ENCODE measurements around the gene FBXO22. TPM values are rescaled to one million over a fixed set of nuclear protein-coding genes. Genes with fewer than 3 reads are reported as not detected.

FBXO22 gene
- total and polyA plus RNA-seq, 2 of the 8 experiments (the other 6 are each of a cell fraction or from before 2014, with no cell fraction given) = 33.2 to 67.3 TPM

DNA sequence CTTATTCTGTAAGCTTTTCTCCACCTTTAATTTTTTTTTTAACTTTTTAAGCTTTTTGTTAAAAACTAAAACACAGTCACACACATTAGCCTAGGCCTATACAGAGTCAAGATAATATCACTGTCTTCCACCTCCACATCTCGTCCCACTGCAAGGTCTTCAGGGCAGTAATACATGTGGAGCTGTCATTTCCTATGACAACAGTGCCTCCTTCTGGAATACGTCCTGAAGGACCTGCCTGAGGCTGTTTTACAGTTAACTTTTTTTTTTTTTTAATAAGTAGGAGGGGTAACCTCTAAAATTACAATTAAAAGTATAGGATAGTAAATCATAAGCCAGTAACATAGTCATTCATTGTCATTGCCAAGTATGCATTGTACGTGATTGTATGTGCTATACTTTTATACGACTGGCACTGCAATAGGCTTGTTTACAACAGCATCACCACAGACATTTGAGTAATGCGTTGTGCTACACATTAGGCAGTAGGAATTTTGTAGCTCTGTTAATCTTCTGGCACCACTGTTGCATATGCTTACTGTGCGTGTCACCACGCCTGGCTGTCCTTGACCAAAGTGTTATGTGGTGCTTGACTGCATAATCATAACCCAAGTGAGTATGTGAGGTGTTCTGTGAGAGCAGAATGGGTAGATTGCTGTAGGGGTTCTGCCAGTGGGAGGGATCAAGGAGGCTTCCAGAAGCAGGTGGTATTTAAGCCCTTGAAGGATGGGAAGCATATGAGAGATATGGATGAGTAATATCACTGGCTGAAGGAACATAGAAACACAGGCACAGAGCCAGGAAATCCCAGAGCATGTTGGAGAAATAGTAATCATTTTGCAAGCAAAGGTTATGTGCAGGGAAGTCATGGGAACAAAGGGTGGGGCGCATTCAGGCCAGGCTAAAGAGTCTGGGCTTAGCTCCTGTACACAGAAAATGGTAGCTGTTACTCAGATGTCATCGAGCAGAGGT lies 18.3 kb downstream of the FBXO22 start (continued):
- TF ChIP-seq CBX5 (IDR thresholded peaks at IDR 0.05; ENCODE audit: low read depth, low read length) = no peak
- no peak for TF ChIP-seq RNF2 (IDR thresholded peaks at IDR 0.05; ENCODE audit: borderline replicate concordance, low read depth, low read length, missing control alignments, poor library complexity, severe bottlenecking)
